GM12878 (cell line): Measurements from ENCODE around the gene HIF1AN. TPM values are rescaled to one million over a fixed set of nuclear protein-coding genes. Genes with fewer than 3 reads are reported as not detected.
A peak's percentile ranks its signal among the peaks of the same experiment; 100 is the strongest.

Experiments used
- ATAC-seq: fragments of 200-7000 bp; cut with Tn5 transposase; 3 replicates; pipeline ENCODE4 v1.9.1; 2020; ENCODE audit warnings: mild to moderate bottlenecking, moderate library complexity
- BruUV-seq: library from RNA; stranded (reverse); fragments of 400-500 nt; replicated peaks from 2 replicates; lab custom pipeline; 2021; lab: Mats Ljungman, UMichigan
- CTCF ChIA-PET: fragments of 300-600 bp; sonication (Branson Sonifier 250); formaldehyde crosslinking; extraction: SDS; loops from one replicate; lab custom pipeline; 2021; ENCODE audit warnings: inconsistent platforms; lab: Yijun Ruan, JAX
- POLR2A ChIA-PET: fragments of 350-600 bp; formaldehyde crosslinking; extraction: SDS; loops from one replicate; lab custom pipeline; 2021; ENCODE audit warnings: inconsistent platforms; lab: Charles Lee
- RAD21 ChIA-PET: fragments of 300-600 bp; sonication (Branson Sonifier 250); formaldehyde crosslinking; loops from one replicate; lab custom pipeline; 2023; ENCODE audit warnings: antibody characterized with exemption; ENCODE audit not compliant: unreplicated experiment; lab: Charles Lee
- SMC1A ChIA-PET: fragments of 300-600 bp; sonication (Branson Sonifier 250); formaldehyde crosslinking; loops from one replicate; lab custom pipeline; 2023; ENCODE audit not compliant: unreplicated experiment, uncharacterized antibody; lab: Charles Lee
- DNase-seq: peaks from one replicate; pipeline ENCODE4 v3.0.0-alpha.2; 2011; ENCODE audit warnings: low read depth, low spot score
- FAIRE-seq: peaks from 3 replicates; lab custom pipeline; 2011; peaks lifted over from hg19 to GRCh38; lab: Jason Lieb, UNC
- H2AFZ ChIP-seq: 2 replicates; pipeline ENCODE4 v1.6.0; 2011; ENCODE audit warnings: low read depth, low read length, control low read depth; ENCODE audit not compliant: control insufficient read depth
- H3K27ac ChIP-seq: 2 replicates; pipeline ENCODE4 v1.5.1; 2011; ENCODE audit warnings: control low read depth; ENCODE audit not compliant: control insufficient read depth, insufficient read depth
- H3K27me3 ChIP-seq, 2 experiments: replicated peaks in 1 of 2; 2 replicates each; pipeline versions ENCODE4 v1.6.0 to v1.6.1; 2011; ENCODE audit warnings: low read length in 1 of 2; ENCODE audit not compliant: control insufficient read depth in 2 of 2, insufficient read depth in 2 of 2
- H3K36me3 ChIP-seq, 2 experiments: 2 replicates each; pipeline ENCODE4 v1.5.1; 2011; ENCODE audit warnings: low read length in 1 of 2; ENCODE audit not compliant: control insufficient read depth in 2 of 2, insufficient read depth in 2 of 2
- H3K4me1 ChIP-seq: 2 replicates; pipeline ENCODE4 v1.6.1; 2011; ENCODE audit warnings: mild to moderate bottlenecking, low read length, moderate library complexity, mixed read lengths; ENCODE audit not compliant: control insufficient read depth, insufficient read depth
- H3K4me2 ChIP-seq: 2 replicates; pipeline ENCODE4 v1.6.0; 2011; ENCODE audit warnings: control low read depth; ENCODE audit not compliant: control insufficient read depth, insufficient read depth
- H3K4me3 ChIP-seq: fragments of 200-600 bp; sonication (generic); 2 replicates; pipeline ENCODE4 v1.5.1; 2016
- H3K79me2 ChIP-seq: 2 replicates; pipeline ENCODE4 v1.6.0; 2011; ENCODE audit warnings: low read length; ENCODE audit not compliant: control insufficient read depth, insufficient read depth
- H3K9ac ChIP-seq: 2 replicates; pipeline ENCODE4 v1.8.0; 2011; ENCODE audit warnings: low read length, control low read depth, mixed read lengths; ENCODE audit not compliant: control insufficient read depth, insufficient read depth
- H3K9me3 ChIP-seq: replicated peaks from 3 replicates; pipeline ENCODE4 v1.5.1; 2011; ENCODE audit warnings: mild to moderate bottlenecking, low read length; ENCODE audit not compliant: control insufficient read depth, insufficient read depth
- H4K20me1 ChIP-seq: 2 replicates; pipeline ENCODE4 v1.6.0; 2011; ENCODE audit not compliant: control insufficient read depth, insufficient read depth
- BMI1 ChIP-seq: fragments of 450-650 bp; IDR thresholded peaks from 2 replicates; pipeline ENCODE4 v1.6.1; 2016; ENCODE audit warnings: mild to moderate bottlenecking, moderate library complexity, borderline replicate concordance
- CHD4 ChIP-seq: fragments of 200-600 bp; sonication (generic); IDR thresholded peaks from 2 replicates; pipeline ENCODE4 v1.6.1; 2016; ENCODE audit warnings: mild to moderate bottlenecking
- MTA2 ChIP-seq: fragments of 450-650 bp; IDR thresholded peaks from 2 replicates; pipeline ENCODE4 v1.6.1; 2016; ENCODE audit warnings: low read depth, mild to moderate bottlenecking, moderate library complexity
- RB1 ChIP-seq: fragments of 450-650 bp; formaldehyde crosslinking; IDR thresholded peaks from 2 replicates; pipeline ENCODE4 v1.6.1; 2017; ENCODE audit warnings: mild to moderate bottlenecking, borderline replicate concordance
- SMC3 ChIP-seq: IDR thresholded peaks from 2 replicates; pipeline ENCODE4 v1.6.1; 2011; ENCODE audit warnings: low read length, improper control_type of control experiment, borderline replicate concordance
- WGBS: methylation state at CpG from one replicate; pipeline ENCODE4 v1.1.6; 2016; ENCODE audit warnings: low lambda C conversion rate; ENCODE audit not compliant: insufficient replicate concordance, insufficient coverage; ENCODE audit errors: missing lambda C conversion rate; 5-methylcytosine and 5-hydroxymethylcytosine counted together
- in situ Hi-C: fragments of 300-500 bp; cut with MboI; formaldehyde crosslinking; loops from 9 replicates; pipeline ENCODE4 v1.14.3; 2018; ENCODE audit warnings: mixed read lengths
- intact Hi-C: fragments of 100-400 bp; cut with micrococcal nuclease; formaldehyde crosslinking; loops from one replicate; pipeline ENCODE4 v1.14.2; 2022; ENCODE audit not compliant: unreplicated experiment
- polyA plus RNA-seq, 11 experiments: library from polyadenylated mRNA; depleted of rRNA in 4 of 11; unstranded in 6 of 11; stranded (reverse) in 5 of 11; fragments of >200 nt; fragmentation: Nextera tagmentation in 4 of 11; fragmentation: Illumina TruSeq in 1 of 11; extraction: Ambion mirVana in 4 of 11; extraction: Trizol in 1 of 11; gene quantifications; 1 replicate in 1 of 11; 2 replicates in 10 of 11; pipeline versions ENCODE4 v1.2.1 to v1.2.3, GENCODE V29; 2011 to 2016; ENCODE audit warnings: inconsistent platforms in 2 of 11, missing spikeins in 2 of 11, low read depth in 1 of 11
- total RNA-seq, 4 experiments: library from RNA; depleted of rRNA in 3 of 4; stranded (reverse); fragments of >200 nt in 3 of 4; fragmentation: Illumina TruSeq in 1 of 4; extraction: Trizol in 1 of 4; gene quantifications; 2 replicates each; pipeline versions ENCODE4 v1.2.1 to v1.2.3, GENCODE V29; 2013 to 2021
- TF ChIP-seq, protein P1 (sequence below): fragments of 450-650 bp; IDR thresholded peaks from 2 replicates; pipeline ENCODE4 v1.6.1; 2014; ENCODE audit warnings: mild to moderate bottlenecking
- TF ChIP-seq, protein P2 (sequence below): IDR thresholded peaks from 2 replicates; pipeline ENCODE4 v1.6.1; 2012; ENCODE audit warnings: low read depth, low read length, improper control_type of control experiment
- TF ChIP-seq, protein P3 (sequence below): fragments of 450-650 bp; IDR thresholded peaks from 2 replicates; pipeline ENCODE4 v1.6.1; 2016; ENCODE audit warnings: mild to moderate bottlenecking, moderate library complexity, borderline replicate concordance
- TF ChIP-seq, protein P4 (sequence below): IDR thresholded peaks from 2 replicates; pipeline ENCODE4 v1.6.1; 2012; ENCODE audit warnings: improper control_type of control experiment, low read depth, low read length; ENCODE audit not compliant: insufficient replicate concordance
- TF ChIP-seq, protein P5 (sequence below): IDR thresholded peaks from 2 replicates; pipeline ENCODE4 v1.6.1; 2011; ENCODE audit warnings: low read depth, mild to moderate bottlenecking, low read length, moderate library complexity, borderline replicate concordance; ENCODE audit errors: extremely low read depth

HIF1AN gene
- total and polyA plus RNA-seq, 10 of the 15 experiments (the other 5 are each of a cell fraction or from before 2014, with no cell fraction given), result 1.9 to 37.2 (median 15.2) TPM

DNA sequence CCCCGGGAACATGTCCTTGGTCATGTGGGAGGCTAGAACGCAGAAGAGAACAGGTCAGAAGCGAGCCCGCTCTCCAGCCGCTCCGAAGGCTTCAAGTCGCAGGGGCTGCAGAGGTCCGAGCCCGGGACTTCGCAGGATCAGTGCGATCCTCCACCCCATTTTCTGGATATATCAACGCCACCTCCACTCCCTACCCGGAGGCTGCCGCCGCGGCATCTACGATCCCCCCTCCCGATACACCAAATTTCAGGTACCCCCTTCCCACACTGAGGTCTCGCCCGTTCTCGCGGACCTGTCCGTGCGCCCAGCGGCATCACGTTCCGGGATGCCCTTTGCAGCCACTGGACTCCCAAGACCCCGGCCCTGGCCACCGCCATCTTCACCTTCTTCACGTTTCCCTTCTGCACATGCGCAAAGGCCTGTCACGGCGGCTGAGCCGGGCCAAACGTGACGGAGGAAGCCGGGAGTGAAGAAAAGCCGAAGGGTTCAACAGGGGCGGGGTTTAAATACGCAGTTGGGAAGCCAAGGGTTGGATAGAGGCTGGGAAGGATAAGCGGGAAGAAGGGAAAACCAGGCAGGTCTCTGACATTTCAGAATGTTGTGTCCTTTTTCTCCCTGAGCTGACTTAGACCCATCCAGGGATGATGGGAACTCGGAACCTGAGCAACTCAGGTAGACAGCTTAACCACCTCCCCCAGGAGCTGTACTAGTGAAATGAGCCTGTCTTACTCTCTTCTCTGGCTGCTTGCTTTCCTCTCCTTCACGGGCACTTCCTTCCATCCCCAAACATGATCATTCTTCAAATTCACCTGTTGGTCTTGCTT, 6.1 kb upstream of the HIF1AN start, which contains the start of gene NDUFB8:
NDUFB8 (minus strand) TSS at position 397 of the 824 bp plus-strand sequence; CDS start at position 377, 20 bp downstream.
- Histone ChIP-seq H3K9me3 (no peaks in the 10 kb centered on the region; the same call in 2 of the 3 replicates), H3K27me3 (no peaks in the 10 kb centered on the region), H3K79me2 (peaks cover 35% of the 10 kb centered on the region), H3K36me3 (peaks cover 3 to 19% of the 10 kb centered on the region in 2 experiments; a peak in 3 of 4 replicates), H3K4me3 (peak within 1 kb of the TSS; percentile 95), H3K4me1 (peaks cover 3% of the 10 kb centered on the region; the same call in 1 of the 2 replicates), H2AFZ (peak within 1 kb of the TSS; percentile 98), H3K27ac (peak within 1 kb of the TSS; percentile 91), H4K20me1 (no peaks in the 10 kb centered on the region), H3K9ac (peak within 1 kb of the TSS; percentile 98), H3K4me2 (peak within 1 kb of the TSS; percentile 87)
- ChIA-PET CTCF (interaction anchor here (1.5 to 2.2 kb wide), 3 partner anchors 11 to 184 kb away, joined by 3 to 12 read pairs (median 4); no protein-coding TSS in a partner anchor), POLR2A (no interaction called here), RAD21 (interaction anchor here (0.7 to 1.1 kb wide), 3 partner anchors 12 to 183 kb away, joined by 3 to 4 read pairs (median 3); partner anchors contain the start of gene SCD), SMC1A (interaction anchor here (0.6 to 1.3 kb wide), 4 partner anchors 11 to 250 kb away, joined by 3 read pairs; no protein-coding TSS in a partner anchor)
- no TSS peak for BruUV-seq
- in situ Hi-C loops (no loop called here), intact Hi-C loops (no loop called here)
- DNase-seq (peak; percentile 53), ATAC-seq (peak; percentile 84), FAIRE-seq (peak; percentile 86)
- WGBS, result 1% methylated on average over 38 of the region's 43 CpGs
- TF ChIP-seq, protein P1, sequence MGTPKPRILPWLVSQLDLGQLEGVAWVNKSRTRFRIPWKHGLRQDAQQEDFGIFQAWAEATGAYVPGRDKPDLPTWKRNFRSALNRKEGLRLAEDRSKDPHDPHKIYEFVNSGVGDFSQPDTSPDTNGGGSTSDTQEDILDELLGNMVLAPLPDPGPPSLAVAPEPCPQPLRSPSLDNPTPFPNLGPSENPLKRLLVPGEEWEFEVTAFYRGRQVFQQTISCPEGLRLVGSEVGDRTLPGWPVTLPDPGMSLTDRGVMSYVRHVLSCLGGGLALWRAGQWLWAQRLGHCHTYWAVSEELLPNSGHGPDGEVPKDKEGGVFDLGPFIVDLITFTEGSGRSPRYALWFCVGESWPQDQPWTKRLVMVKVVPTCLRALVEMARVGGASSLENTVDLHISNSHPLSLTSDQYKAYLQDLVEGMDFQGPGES, result no peak
- TF ChIP-seq, protein P2, sequence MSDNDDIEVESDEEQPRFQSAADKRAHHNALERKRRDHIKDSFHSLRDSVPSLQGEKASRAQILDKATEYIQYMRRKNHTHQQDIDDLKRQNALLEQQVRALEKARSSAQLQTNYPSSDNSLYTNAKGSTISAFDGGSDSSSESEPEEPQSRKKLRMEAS, result no peak
- TF ChIP-seq BMI1 (no peak), SMC3 (no peak), CHD4 (no peak), RB1 (no peak), MTA2 (no peak)
- TF ChIP-seq, protein P3, sequence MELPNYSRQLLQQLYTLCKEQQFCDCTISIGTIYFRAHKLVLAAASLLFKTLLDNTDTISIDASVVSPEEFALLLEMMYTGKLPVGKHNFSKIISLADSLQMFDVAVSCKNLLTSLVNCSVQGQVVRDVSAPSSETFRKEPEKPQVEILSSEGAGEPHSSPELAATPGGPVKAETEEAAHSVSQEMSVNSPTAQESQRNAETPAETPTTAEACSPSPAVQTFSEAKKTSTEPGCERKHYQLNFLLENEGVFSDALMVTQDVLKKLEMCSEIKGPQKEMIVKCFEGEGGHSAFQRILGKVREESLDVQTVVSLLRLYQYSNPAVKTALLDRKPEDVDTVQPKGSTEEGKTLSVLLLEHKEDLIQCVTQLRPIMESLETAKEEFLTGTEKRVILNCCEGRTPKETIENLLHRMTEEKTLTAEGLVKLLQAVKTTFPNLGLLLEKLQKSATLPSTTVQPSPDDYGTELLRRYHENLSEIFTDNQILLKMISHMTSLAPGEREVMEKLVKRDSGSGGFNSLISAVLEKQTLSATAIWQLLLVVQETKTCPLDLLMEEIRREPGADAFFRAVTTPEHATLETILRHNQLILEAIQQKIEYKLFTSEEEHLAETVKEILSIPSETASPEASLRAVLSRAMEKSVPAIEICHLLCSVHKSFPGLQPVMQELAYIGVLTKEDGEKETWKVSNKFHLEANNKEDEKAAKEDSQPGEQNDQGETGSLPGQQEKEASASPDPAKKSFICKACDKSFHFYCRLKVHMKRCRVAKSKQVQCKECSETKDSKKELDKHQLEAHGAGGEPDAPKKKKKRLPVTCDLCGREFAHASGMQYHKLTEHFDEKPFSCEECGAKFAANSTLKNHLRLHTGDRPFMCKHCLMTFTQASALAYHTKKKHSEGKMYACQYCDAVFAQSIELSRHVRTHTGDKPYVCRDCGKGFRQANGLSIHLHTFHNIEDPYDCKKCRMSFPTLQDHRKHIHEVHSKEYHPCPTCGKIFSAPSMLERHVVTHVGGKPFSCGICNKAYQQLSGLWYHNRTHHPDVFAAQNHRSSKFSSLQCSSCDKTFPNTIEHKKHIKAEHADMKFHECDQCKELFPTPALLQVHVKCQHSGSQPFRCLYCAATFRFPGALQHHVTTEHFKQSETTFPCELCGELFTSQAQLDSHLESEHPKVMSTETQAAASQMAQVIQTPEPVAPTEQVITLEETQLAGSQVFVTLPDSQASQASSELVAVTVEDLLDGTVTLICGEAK, result no peak
- TF ChIP-seq, protein P4, sequence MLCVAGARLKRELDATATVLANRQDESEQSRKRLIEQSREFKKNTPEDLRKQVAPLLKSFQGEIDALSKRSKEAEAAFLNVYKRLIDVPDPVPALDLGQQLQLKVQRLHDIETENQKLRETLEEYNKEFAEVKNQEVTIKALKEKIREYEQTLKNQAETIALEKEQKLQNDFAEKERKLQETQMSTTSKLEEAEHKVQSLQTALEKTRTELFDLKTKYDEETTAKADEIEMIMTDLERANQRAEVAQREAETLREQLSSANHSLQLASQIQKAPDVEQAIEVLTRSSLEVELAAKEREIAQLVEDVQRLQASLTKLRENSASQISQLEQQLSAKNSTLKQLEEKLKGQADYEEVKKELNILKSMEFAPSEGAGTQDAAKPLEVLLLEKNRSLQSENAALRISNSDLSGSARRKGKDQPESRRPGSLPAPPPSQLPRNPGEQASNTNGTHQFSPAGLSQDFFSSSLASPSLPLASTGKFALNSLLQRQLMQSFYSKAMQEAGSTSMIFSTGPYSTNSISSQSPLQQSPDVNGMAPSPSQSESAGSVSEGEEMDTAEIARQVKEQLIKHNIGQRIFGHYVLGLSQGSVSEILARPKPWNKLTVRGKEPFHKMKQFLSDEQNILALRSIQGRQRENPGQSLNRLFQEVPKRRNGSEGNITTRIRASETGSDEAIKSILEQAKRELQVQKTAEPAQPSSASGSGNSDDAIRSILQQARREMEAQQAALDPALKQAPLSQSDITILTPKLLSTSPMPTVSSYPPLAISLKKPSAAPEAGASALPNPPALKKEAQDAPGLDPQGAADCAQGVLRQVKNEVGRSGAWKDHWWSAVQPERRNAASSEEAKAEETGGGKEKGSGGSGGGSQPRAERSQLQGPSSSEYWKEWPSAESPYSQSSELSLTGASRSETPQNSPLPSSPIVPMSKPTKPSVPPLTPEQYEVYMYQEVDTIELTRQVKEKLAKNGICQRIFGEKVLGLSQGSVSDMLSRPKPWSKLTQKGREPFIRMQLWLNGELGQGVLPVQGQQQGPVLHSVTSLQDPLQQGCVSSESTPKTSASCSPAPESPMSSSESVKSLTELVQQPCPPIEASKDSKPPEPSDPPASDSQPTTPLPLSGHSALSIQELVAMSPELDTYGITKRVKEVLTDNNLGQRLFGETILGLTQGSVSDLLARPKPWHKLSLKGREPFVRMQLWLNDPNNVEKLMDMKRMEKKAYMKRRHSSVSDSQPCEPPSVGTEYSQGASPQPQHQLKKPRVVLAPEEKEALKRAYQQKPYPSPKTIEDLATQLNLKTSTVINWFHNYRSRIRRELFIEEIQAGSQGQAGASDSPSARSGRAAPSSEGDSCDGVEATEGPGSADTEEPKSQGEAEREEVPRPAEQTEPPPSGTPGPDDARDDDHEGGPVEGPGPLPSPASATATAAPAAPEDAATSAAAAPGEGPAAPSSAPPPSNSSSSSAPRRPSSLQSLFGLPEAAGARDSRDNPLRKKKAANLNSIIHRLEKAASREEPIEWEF, result no peak
- TF ChIP-seq, protein P5, sequence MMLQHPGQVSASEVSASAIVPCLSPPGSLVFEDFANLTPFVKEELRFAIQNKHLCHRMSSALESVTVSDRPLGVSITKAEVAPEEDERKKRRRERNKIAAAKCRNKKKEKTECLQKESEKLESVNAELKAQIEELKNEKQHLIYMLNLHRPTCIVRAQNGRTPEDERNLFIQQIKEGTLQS, result no peak
